Upper lobe of left lung (tissue), 4 donors: ENCODE data around the gene LEO1.

Experiments
- POLR2A ChIP-seq, 4 donors: fragments of 450-650 bp; IDR thresholded peaks; one replicate each; pipeline ENCODE4 v1.5.1; 2016 to 2017; ENCODE audit warnings: antibody characterized with exemption in 4 of 4, mild to moderate bottlenecking in 2 of 4
- TF ChIP-seq, protein P1 (sequence below), 6 experiments: fragments of 450-650 bp in 4 of 6; fragments of 200-600 bp in 2 of 6; sonication (generic) in 2 of 6; IDR thresholded peaks; one replicate each; pipeline ENCODE4 v1.5.1; 2016 to 2019; ENCODE audit warnings: antibody characterized with exemption in 6 of 6

GRCh38 chr15:52010633-52011595, 39.3 kb upstream of the LEO1 start:
- TF ChIP-seq, protein P1, sequence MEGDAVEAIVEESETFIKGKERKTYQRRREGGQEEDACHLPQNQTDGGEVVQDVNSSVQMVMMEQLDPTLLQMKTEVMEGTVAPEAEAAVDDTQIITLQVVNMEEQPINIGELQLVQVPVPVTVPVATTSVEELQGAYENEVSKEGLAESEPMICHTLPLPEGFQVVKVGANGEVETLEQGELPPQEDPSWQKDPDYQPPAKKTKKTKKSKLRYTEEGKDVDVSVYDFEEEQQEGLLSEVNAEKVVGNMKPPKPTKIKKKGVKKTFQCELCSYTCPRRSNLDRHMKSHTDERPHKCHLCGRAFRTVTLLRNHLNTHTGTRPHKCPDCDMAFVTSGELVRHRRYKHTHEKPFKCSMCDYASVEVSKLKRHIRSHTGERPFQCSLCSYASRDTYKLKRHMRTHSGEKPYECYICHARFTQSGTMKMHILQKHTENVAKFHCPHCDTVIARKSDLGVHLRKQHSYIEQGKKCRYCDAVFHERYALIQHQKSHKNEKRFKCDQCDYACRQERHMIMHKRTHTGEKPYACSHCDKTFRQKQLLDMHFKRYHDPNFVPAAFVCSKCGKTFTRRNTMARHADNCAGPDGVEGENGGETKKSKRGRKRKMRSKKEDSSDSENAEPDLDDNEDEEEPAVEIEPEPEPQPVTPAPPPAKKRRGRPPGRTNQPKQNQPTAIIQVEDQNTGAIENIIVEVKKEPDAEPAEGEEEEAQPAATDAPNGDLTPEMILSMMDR (IDR thresholded peaks at IDR 0.05): no peak
- no peak for TF ChIP-seq POLR2A (IDR thresholded peaks at IDR 0.05)
